HAP-1 (cell line): Measurements from ENCODE around the gene DBX2.
"Not testable (repeated sequence)": the region's sequence is repeated elsewhere in the genome, so short reads cannot be mapped to it uniquely, and the experiment has no call there.

ENCODE experiments used
- DNase-seq, 2 experiments: peaks; one replicate each; pipeline ENCODE4 v3.0.0-alpha.2; 2016 to 2020; ENCODE audit warnings: low spot score in 2 of 2
- H3K27me3 ChIP-seq: fragments of 250-450 bp; sonication (Bioruptor Pico); 2 replicates; pipeline ENCODE4 v1.5.1; 2020; ENCODE audit warnings: low read depth, mild to moderate bottlenecking, moderate library complexity
- H3K36me3 ChIP-seq: fragments of 250-450 bp; sonication (Bioruptor Pico); replicated peaks from 2 replicates; pipeline ENCODE4 v1.5.1; 2020; ENCODE audit warnings: mild to moderate bottlenecking
- H3K4me1 ChIP-seq: fragments of 250-450 bp; sonication (Bioruptor Pico); 2 replicates; pipeline ENCODE4 v1.5.1; 2020; ENCODE audit warnings: mild to moderate bottlenecking
- H3K4me3 ChIP-seq: fragments of 250-450 bp; sonication (Bioruptor Pico); 2 replicates; pipeline ENCODE4 v1.5.1; 2020; ENCODE audit warnings: mild to moderate bottlenecking, moderate library complexity
- H3K9me3 ChIP-seq: fragments of 250-450 bp; sonication (Bioruptor Pico); 2 replicates; pipeline ENCODE4 v1.5.1; 2020; ENCODE audit warnings: mild to moderate bottlenecking, moderate library complexity
- in situ Hi-C: fragments of 300-500 bp; cut with MboI; formaldehyde crosslinking; loops from 3 replicates; pipeline ENCODE4 v1.14.3; 2020; ENCODE audit warnings: low sequenced_read_pairs, inconsistent platforms, mixed read lengths

DBX2 gene

DNA sequence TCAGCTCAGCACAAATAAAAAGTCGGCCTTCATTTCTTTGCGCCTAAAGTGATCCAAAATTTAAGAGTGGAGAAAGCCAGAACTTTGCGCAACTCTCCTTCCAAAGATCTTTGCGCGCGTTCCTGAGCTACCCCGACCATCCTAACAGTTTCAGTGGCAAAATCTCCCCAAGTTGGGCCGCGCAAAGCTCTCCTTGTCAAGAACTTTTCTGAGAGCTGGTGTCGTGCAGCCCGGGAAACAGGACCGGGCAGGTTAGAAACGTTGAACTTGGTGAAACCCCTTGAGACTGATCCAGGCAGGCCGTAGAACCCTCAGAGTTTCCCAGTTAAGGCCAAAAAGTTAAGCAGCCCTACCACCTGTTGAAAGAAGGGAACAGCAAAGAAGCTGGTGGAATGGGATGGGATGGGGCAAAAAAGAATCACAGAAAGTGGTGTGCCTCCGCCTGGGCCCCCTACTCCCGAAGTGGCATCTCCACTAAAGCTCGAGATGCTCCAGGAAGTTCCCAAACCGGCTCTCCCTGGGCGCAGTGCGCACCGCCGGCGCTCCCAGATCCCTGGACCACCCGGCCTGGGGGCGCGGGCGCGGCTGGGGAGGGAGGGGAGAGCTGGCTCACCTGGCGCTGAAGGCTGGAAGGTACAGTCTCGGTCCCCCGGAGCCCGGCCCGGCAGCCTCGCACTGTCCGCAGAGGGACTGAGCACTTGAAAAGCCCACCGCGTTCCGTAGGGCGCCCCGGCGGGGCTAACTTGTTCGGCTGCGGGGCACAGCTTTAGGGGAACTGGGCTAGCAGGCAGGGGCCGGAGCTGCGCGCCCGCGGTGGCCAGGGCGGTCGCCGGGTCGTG, 768 bp downstream of the DBX2 start:
- peaks cover 51% of the 10 kb centered on the region for H3K27me3 ChIP-seq
- peak overlapping the region; percentile 23 for H3K4me3 ChIP-seq

GRCh38 chr12:45042599-45042998, 8.3 kb downstream of the DBX2 start:
- no peak for DNase-seq
- no peaks in the 10 kb centered on the region for H3K9me3 ChIP-seq
- no peaks in the 10 kb centered on the region for H3K4me1 ChIP-seq
- in situ Hi-C loops, result no loop called here
- H3K27me3 ChIP-seq, result 0 out of 2 replicates have a peak, but pooled peaks cover 5% of the 10 kb centered on the region
- H3K4me3 ChIP-seq, result no peak overlapping the region
- no peaks in the 10 kb centered on the region for H3K36me3 ChIP-seq

More for the DNA sequence above, 768 bp downstream of the DBX2 start:
- H3K36me3 ChIP-seq, result no peaks in the 10 kb centered on the region
- in situ Hi-C loops, result no loop called here
- 0 out of 2 replicates have a peak, but pooled peaks cover 2% of the 10 kb centered on the region for H3K4me1 ChIP-seq
- H3K9me3 ChIP-seq, result no peaks in the 10 kb centered on the region
- peak in 1 of 2 experiments; percentile 19 for DNase-seq

DNA sequence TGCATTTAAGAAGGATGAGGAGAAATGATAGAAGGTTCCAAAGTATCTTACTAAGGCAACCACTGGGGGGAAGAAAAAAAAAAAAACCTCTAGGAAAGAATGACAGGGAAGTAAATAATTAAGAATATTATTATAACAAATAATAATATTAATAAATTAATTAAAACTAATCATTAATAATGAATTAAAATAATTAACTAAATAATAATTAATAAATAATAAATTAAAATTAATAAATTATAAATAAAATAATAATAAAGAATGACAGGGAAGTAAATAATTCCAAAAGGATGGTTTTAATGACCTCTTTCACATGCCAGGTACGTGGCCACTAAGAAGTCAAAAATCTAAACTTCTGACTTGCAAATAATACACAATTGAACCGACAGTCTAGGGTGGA, 9.9 kb downstream of the DBX2 start:
- Histone ChIP-seq H3K36me3 (no peaks in the 10 kb centered on the region), H3K9me3 (no peaks in the 10 kb centered on the region), H3K4me3 (no peak overlapping the region), H3K27me3 (0 out of 2 replicates have a peak, but pooled peaks cover 5% of the 10 kb centered on the region), H3K4me1 (no peaks in the 10 kb centered on the region)
- DNase-seq, result no peak
- in situ Hi-C loops, result no loop called here

DNA sequence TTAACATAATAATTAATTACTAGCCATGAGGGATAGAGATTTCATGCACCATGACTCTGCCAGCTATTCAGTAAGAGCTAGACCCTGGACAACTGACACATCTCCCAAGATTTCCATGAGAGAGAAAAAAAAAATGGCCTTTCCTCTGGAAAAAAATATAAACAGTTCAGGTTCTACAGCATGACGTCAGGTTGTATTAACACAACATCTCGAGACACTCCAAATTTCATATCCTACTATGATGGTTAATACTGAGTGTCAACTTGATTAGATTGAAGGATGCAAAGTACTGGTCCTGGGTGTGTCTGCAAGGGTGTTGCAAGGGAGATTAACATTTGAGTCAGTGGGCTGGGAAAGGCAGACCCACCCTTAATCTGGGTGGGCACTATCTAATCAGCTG, 11.1 kb downstream of the DBX2 start:
- in situ Hi-C loops, result no loop called here
- Histone ChIP-seq H3K4me3 (no peak overlapping the region), H3K4me1 (no peaks in the 10 kb centered on the region), H3K9me3 (no peaks in the 10 kb centered on the region), H3K36me3 (no peaks in the 10 kb centered on the region), H3K27me3 (no peaks in the 10 kb centered on the region)
- DNase-seq, result no peak

DNA sequence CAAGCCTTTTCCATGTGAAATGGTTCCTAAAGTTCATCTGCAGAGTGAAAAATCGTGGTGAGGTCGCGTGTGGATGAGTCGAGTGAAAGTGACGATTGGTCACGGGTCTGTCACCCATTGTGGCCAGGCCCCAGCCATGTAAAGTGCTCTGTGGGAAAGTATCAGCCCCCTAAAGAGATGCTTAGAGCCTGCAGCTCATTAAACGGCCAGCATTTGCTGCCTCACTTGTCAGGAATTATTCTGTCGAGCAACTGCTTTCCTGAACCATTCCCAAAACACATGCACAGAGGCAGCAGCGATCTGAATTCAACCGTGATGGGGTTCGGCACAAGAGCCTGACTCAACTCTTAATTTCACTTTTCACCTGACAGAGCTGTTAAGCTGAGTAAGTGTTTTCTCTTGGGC, 16.0 kb downstream of the DBX2 start:
- H3K27me3 ChIP-seq, result no peaks in the 10 kb centered on the region
- in situ Hi-C loops, result no loop called here
- no peak for DNase-seq
- H3K4me3 ChIP-seq, result no peak overlapping the region
- H3K36me3 ChIP-seq, result no peaks in the 10 kb centered on the region
- no peaks in the 10 kb centered on the region for H3K9me3 ChIP-seq
- no peaks in the 10 kb centered on the region for H3K4me1 ChIP-seq

- no peaks in the 10 kb centered on the region for H3K9me3 ChIP-seq
- no peaks in the 10 kb centered on the region for H3K27me3 ChIP-seq
- no peaks in the 10 kb centered on the region for H3K4me1 ChIP-seq
- no peak overlapping the region for H3K4me3 ChIP-seq
- in situ Hi-C loops, result no loop called here
- no peaks in the 10 kb centered on the region for H3K36me3 ChIP-seq
- DNase-seq, result no peak
Measured at GRCh38 chr12:45017916-45018315, 33.0 kb downstream of the DBX2 start.

- Histone ChIP-seq H3K9me3 (no peaks in the 10 kb centered on the region), H3K4me3 (no peak overlapping the region), H3K4me1 (no peaks in the 10 kb centered on the region), H3K36me3 (no peaks in the 10 kb centered on the region), H3K27me3 (no peaks in the 10 kb centered on the region)
- in situ Hi-C loops, result no loop called here
- DNase-seq, result no peak
Measured at GRCh38 chr12:45014396-45014795, 36.5 kb downstream of the DBX2 start.

- no peaks in the 10 kb centered on the region for H3K36me3 ChIP-seq
- H3K4me1 ChIP-seq, result no peaks in the 10 kb centered on the region
- in situ Hi-C loops, result no loop called here
- no peak for DNase-seq
- no peak overlapping the region for H3K4me3 ChIP-seq
- H3K9me3 ChIP-seq, result no peaks in the 10 kb centered on the region
- H3K27me3 ChIP-seq, result no peaks in the 10 kb centered on the region
Measured at GRCh38 chr12:45012749-45013148, 38.1 kb downstream of the DBX2 start.

DNA sequence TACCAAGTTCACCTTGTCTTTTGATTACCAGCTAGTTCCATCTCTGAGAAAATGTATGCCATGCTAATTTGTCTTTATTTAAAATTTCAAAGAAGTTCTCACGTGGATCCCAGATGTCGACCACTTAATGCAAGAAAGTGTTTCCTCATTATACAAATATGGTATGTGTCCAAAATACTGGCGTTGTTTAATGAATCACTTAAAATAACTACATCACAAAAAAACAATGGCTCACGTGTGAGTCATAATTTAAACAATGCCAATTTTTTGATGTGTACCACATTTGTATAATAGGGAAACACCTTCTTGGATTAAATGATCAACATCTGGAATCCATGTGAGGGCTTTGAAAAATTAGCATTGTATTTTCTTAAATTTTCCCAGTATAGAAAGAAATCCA, 40.8 kb downstream of the DBX2 start:
- H3K36me3 ChIP-seq, result no peaks in the 10 kb centered on the region
- in situ Hi-C loops, result no loop called here
- H3K9me3 ChIP-seq, result no peaks in the 10 kb centered on the region
- no peaks in the 10 kb centered on the region for H3K27me3 ChIP-seq
- H3K4me3 ChIP-seq, result no peak overlapping the region
- DNase-seq, result no peak
- no peaks in the 10 kb centered on the region for H3K4me1 ChIP-seq

GRCh38 chr12:45008211-45008610, 42.7 kb downstream of the DBX2 start:
- in situ Hi-C loops, result no loop called here

GRCh38 chr12:44999355-44999754, 51.5 kb downstream of the DBX2 start:
- no peak for DNase-seq
- Histone ChIP-seq H3K4me3 (no peak overlapping the region), H3K9me3 (no peaks in the 10 kb centered on the region), H3K27me3 (no peaks in the 10 kb centered on the region), H3K36me3 (no peaks in the 10 kb centered on the region), H3K4me1 (no peaks in the 10 kb centered on the region)
- in situ Hi-C loops, result no loop called here

More at GRCh38 chr12:45008211-45008610, 42.7 kb downstream of the DBX2 start:
- H3K27me3 ChIP-seq, result no peaks in the 10 kb centered on the region
- H3K36me3 ChIP-seq, result no peaks in the 10 kb centered on the region
- no peak for DNase-seq
- no peaks in the 10 kb centered on the region for H3K4me1 ChIP-seq
- no peak overlapping the region for H3K4me3 ChIP-seq
- H3K9me3 ChIP-seq, result no peaks in the 10 kb centered on the region

GRCh38 chr12:44993161-44993560, 57.7 kb downstream of the DBX2 start:
- Histone ChIP-seq H3K27me3 (no peaks in the 10 kb centered on the region; the same call in 1 of the 2 replicates), H3K4me3 (no peak overlapping the region), H3K36me3 (no peaks in the 10 kb centered on the region), H3K9me3 (no peaks in the 10 kb centered on the region), H3K4me1 (no peaks in the 10 kb centered on the region)
- in situ Hi-C loops, result no loop called here
- no peak for DNase-seq

- H3K4me3 ChIP-seq, H3K4me1 ChIP-seq, H3K27me3 ChIP-seq, DNase-seq, in situ Hi-C loops, H3K36me3 ChIP-seq, H3K9me3 ChIP-seq: not testable (repeated sequence)
Measured at GRCh38 chr12:44984863-44985262, 66.0 kb downstream of the DBX2 start.

GRCh38 chr12:44979918-44980317, 71.0 kb downstream of the DBX2 start:
- no peak for DNase-seq
- H3K4me3 ChIP-seq, result no peak overlapping the region
- no peaks in the 10 kb centered on the region for H3K36me3 ChIP-seq
- H3K27me3 ChIP-seq, result 0 out of 2 replicates have a peak, but pooled peaks cover 2% of the 10 kb centered on the region
- no peaks in the 10 kb centered on the region for H3K9me3 ChIP-seq
- H3K4me1 ChIP-seq, result no peaks in the 10 kb centered on the region
- in situ Hi-C loops, result no loop called here
